Middle frontal gyrus (tissue), 1 donor: ENCODE data around the gene EFHD1.
A peak's percentile ranks its signal among the peaks of the same experiment; 100 is the strongest.
"Not testable (repeated sequence)": the region's sequence is repeated elsewhere in the genome, so short reads cannot be mapped to it uniquely, and the experiment has no call there.

ENCODE experiments used
- DNase-seq: peaks from one replicate; pipeline ENCODE4 v3.0.0-alpha.2; 2015; ENCODE audit warnings: low spot score; ENCODE audit errors: extremely low spot score

EFHD1 gene

GRCh38 chr2:232647261-232647660 is 13.9 kb downstream of the EFHD1 start:
- no peak for DNase-seq

- DNase-seq: no peak
Observed at GRCh38 chr2:232649033-232649432, 15.6 kb downstream of the EFHD1 start.

GRCh38 chr2:232652505-232652851 is 19.1 kb downstream of the EFHD1 start:
- no peak for DNase-seq

- DNase-seq: no peak
Observed at GRCh38 chr2:232653441-232653840, 20.0 kb downstream of the EFHD1 start.

GRCh38 chr2:232655392-232655791 is 22.0 kb downstream of the EFHD1 start:
- no peak for DNase-seq

GRCh38 chr2:232658217-232658785 is 24.9 kb downstream of the EFHD1 start:
- DNase-seq: no peak

- no peak for DNase-seq
Observed at GRCh38 chr2:232659359-232659758, 26.0 kb downstream of the EFHD1 start.

GRCh38 chr2:232662486-232663260 is 29.3 kb downstream of the EFHD1 start:
- DNase-seq: no peak

GRCh38 chr2:232666051-232666805 is 32.8 kb downstream of the EFHD1 start:
- no peak for DNase-seq

GRCh38 chr2:232667989-232668583 is 34.7 kb downstream of the EFHD1 start:
- peak; percentile 68 for DNase-seq

GRCh38 chr2:232668805-232669444 is 35.5 kb downstream of the EFHD1 start:
- DNase-seq: no peak

- DNase-seq: no peak
Observed at GRCh38 chr2:232672588-232672987, 39.2 kb downstream of the EFHD1 start.

- DNase-seq: no peak
Observed at GRCh38 chr2:232674491-232674890, 41.1 kb downstream of the EFHD1 start.

GRCh38 chr2:232675381-232675780 is 42.0 kb downstream of the EFHD1 start:
- no peak for DNase-seq

- DNase-seq: no peak
Observed at GRCh38 chr2:232680006-232680405, 46.6 kb downstream of the EFHD1 start.

- no peak for DNase-seq
Observed at GRCh38 chr2:232681527-232681926, 48.1 kb downstream of the EFHD1 start.

GRCh38 chr2:232683368-232683767 is 50.0 kb downstream of the EFHD1 start:
- DNase-seq: no peak

- DNase-seq: not testable (repeated sequence)
Observed at GRCh38 chr2:232685391-232685790, 52.0 kb downstream of the EFHD1 start.

GRCh38 chr2:232687382-232688160 is 54.2 kb downstream of the EFHD1 start:
- no peak for DNase-seq

GRCh38 chr2:232688201-232688600 is 54.8 kb downstream of the EFHD1 start:
- DNase-seq: no peak
